ENCODE results near the gene CKS2. TPM values are rescaled to one million over a fixed set of nuclear protein-coding genes. Genes with fewer than 3 reads are reported as not detected.

CKS2 gene
- polyA plus RNA-seq, 1 donor (not counting 4 experiments of a cell fraction or from before 2014, with no cell fraction given) = 291 TPM

- Histone ChIP-seq H2AFZ (ENCODE audit: control insufficient read depth, low read length) (no peak overlapping the region), H3K27me3 (ENCODE audit: control insufficient read depth, extremely low read depth, insufficient read depth, low read length) (no peaks in the 10 kb centered on the region), H3K4me2 (ENCODE audit: control insufficient read depth, extremely low read depth, insufficient read depth, low read depth, low read length) (no peak overlapping the region), H3K36me3 (ENCODE audit: control insufficient read depth in 2 of 2, extremely low read depth in 1 of 2, insufficient read depth in 2 of 2, low read length in 2 of 2) (peaks cover 14 to 23% of the 10 kb centered on the region in 2 experiments), H4K20me1 (ENCODE audit: control insufficient read depth, extremely low read depth, insufficient read depth, low read length) (no peaks in the 10 kb centered on the region), H3K4me1 (ENCODE audit: control insufficient read depth, extremely low read depth, insufficient read depth, low read length) (no peaks in the 10 kb centered on the region), H3K4me3 (ENCODE audit: control insufficient read depth in 2 of 3, extremely low read depth in 1 of 3, insufficient read depth in 2 of 3, low read depth in 1 of 3, low read length in 3 of 3) (no peak overlapping the region), H3K9ac (ENCODE audit: control insufficient read depth, extremely low read depth, insufficient read depth, low read length) (no peak overlapping the region), H3K9me1 (ENCODE audit: control insufficient read depth, extremely low read depth, insufficient read depth, low read length) (no peaks in the 10 kb centered on the region), H3K9me3 (ENCODE audit: control insufficient read depth, low read depth, low read length) (no peaks in the 10 kb centered on the region), H3K27ac (ENCODE audit: control insufficient read depth, insufficient read depth, low read length) (no peak overlapping the region), H3K79me2 (ENCODE audit: control insufficient read depth, insufficient read depth, low read length) (peaks cover under 1% of the 10 kb centered on the region)
- TF ChIP-seq EZH2 (IDR thresholded peaks at IDR 0.05; ENCODE audit: low read length) (no peak), CTCF (optimal IDR thresholded peaks at IDR 0.05 in 1 of 3, IDR thresholded peaks at IDR 0.05 in 1 of 3, conservative IDR thresholded peaks at IDR 0.05 in 1 of 3; ENCODE audit: extremely low read depth in 1 of 3, insufficient read depth in 2 of 3, low read length in 3 of 3) (no peak)
- no peak for DNase-seq (ENCODE audit: low read depth, low spot score)
- dilution Hi-C loops (cut with MboI; ENCODE audit: extremely low pct_ligation_motif_present, low sequenced_read_pairs) = no loop called here
- FAIRE-seq = no peak
Observed at GRCh38 chr9:89329917-89330316, 18.9 kb downstream of the CKS2 start.

- H2AFZ ChIP-seq (ENCODE audit: control insufficient read depth, low read length) = no peak overlapping the region
- no peaks in the 10 kb centered on the region for H3K27me3 ChIP-seq (ENCODE audit: control insufficient read depth, extremely low read depth, insufficient read depth, low read length)
- no peak overlapping the region for H3K27ac ChIP-seq (ENCODE audit: control insufficient read depth, insufficient read depth, low read length)
- H4K20me1 ChIP-seq (ENCODE audit: control insufficient read depth, extremely low read depth, insufficient read depth, low read length) = no peaks in the 10 kb centered on the region
- no peak overlapping the region for H3K4me3 ChIP-seq (ENCODE audit: control insufficient read depth in 2 of 3, extremely low read depth in 1 of 3, insufficient read depth in 2 of 3, low read depth in 1 of 3, low read length in 3 of 3)
- dilution Hi-C loops (cut with MboI; ENCODE audit: extremely low pct_ligation_motif_present, low sequenced_read_pairs) = no loop called here
- H3K9me1 ChIP-seq (ENCODE audit: control insufficient read depth, extremely low read depth, insufficient read depth, low read length) = no peaks in the 10 kb centered on the region
- no peak overlapping the region for H3K4me2 ChIP-seq (ENCODE audit: control insufficient read depth, extremely low read depth, insufficient read depth, low read depth, low read length)
- no peak for FAIRE-seq
- H3K4me1 ChIP-seq (ENCODE audit: control insufficient read depth, extremely low read depth, insufficient read depth, low read length) = no peaks in the 10 kb centered on the region
- H3K36me3 ChIP-seq (ENCODE audit: control insufficient read depth in 2 of 2, extremely low read depth in 1 of 2, insufficient read depth in 2 of 2, low read length in 2 of 2) = peaks cover 14 to 25% of the 10 kb centered on the region in 2 experiments
- H3K9ac ChIP-seq (ENCODE audit: control insufficient read depth, extremely low read depth, insufficient read depth, low read length) = no peak overlapping the region
- no peaks in the 10 kb centered on the region for H3K79me2 ChIP-seq (ENCODE audit: control insufficient read depth, insufficient read depth, low read length)
- no peaks in the 10 kb centered on the region for H3K9me3 ChIP-seq (ENCODE audit: control insufficient read depth, low read depth, low read length)
- DNase-seq (ENCODE audit: low read depth, low spot score) = no peak
- TF ChIP-seq CTCF (optimal IDR thresholded peaks at IDR 0.05 in 1 of 3, IDR thresholded peaks at IDR 0.05 in 1 of 3, conservative IDR thresholded peaks at IDR 0.05 in 1 of 3; ENCODE audit: extremely low read depth in 1 of 3, insufficient read depth in 2 of 3, low read length in 3 of 3) = no peak
- no peak for TF ChIP-seq EZH2 (IDR thresholded peaks at IDR 0.05; ENCODE audit: low read length)
Observed at GRCh38 chr9:89330513-89330912, 19.5 kb downstream of the CKS2 start.
